HEK293 (cell line): Measurements from ENCODE around the gene TPRG1.

ENCODE experiments used
- CTCF ChIA-PET: fragments of 350-600 bp; formaldehyde crosslinking; extraction: SDS; loops from one replicate; lab custom pipeline; 2021; ENCODE audit warnings: antibody characterized with exemption; lab: Yijun Ruan, JAX
- POLR2A ChIA-PET: fragments of 300-600 bp; formaldehyde crosslinking; extraction: SDS; loops from one replicate; lab custom pipeline; 2020; ENCODE audit warnings: antibody characterized with exemption, inconsistent platforms; lab: Yijun Ruan, JAX
- H3K27ac ChIP-seq: fragments of 200-500 bp; sonication (Bioruptor generic); 2 replicates; pipeline ENCODE4 v1.5.1; 2014; ENCODE audit warnings: low read depth, low read length, control low read depth, inconsistent platforms; ENCODE audit errors: extremely low read depth
- H3K36me3 ChIP-seq, 2 experiments: fragments of 200-500 bp in 1 of 2; sonication (Bioruptor generic) in 1 of 2; 1 replicate in 1 of 2; 2 replicates in 1 of 2; pipeline ENCODE4 v1.5.1; 2014 to 2017; ENCODE audit warnings: inconsistent platforms in 2 of 2, low read length in 2 of 2; ENCODE audit not compliant: control insufficient read depth in 2 of 2, insufficient read depth in 1 of 2
- H3K4me1 ChIP-seq: fragments of 200-500 bp; sonication (Bioruptor generic); 2 replicates; pipeline ENCODE4 v1.5.1; 2014; ENCODE audit warnings: mild to moderate bottlenecking, low read length, inconsistent platforms; ENCODE audit not compliant: control insufficient read depth, insufficient read depth
- H3K4me3 ChIP-seq: 2 replicates; pipeline ENCODE4 v1.5.1; 2011; ENCODE audit warnings: low read depth, mild to moderate bottlenecking, control low read depth, low read length, moderate library complexity
- H3K9me3 ChIP-seq: fragments of 200-500 bp; sonication (Bioruptor generic); 2 replicates; pipeline ENCODE4 v1.5.1; 2014; ENCODE audit warnings: low read depth, low read length, inconsistent platforms; ENCODE audit not compliant: control insufficient read depth, insufficient read depth
- AEBP2 ChIP-seq: fragments of 450-650 bp; formaldehyde crosslinking; IDR thresholded peaks from 2 replicates; pipeline ENCODE4 v1.5.1; 2016; ENCODE audit warnings: missing biosample characterization, missing genetic modification characterization, borderline replicate concordance
- ATF2 ChIP-seq: fragments of 450-650 bp; formaldehyde crosslinking; IDR thresholded peaks from 2 replicates; pipeline ENCODE4 v1.5.1; 2016; ENCODE audit warnings: missing biosample characterization, missing genetic modification characterization, low read depth
- BCL6B ChIP-seq: fragments of 450-650 bp; formaldehyde crosslinking; IDR thresholded peaks from 2 replicates; pipeline ENCODE4 v1.5.1; 2017; ENCODE audit warnings: missing biosample characterization, missing genetic modification characterization
- GLI2 ChIP-seq: fragments of 450-650 bp; formaldehyde crosslinking; IDR thresholded peaks from 2 replicates; pipeline ENCODE4; 2017; ENCODE audit warnings: missing biosample characterization, missing genetic modification characterization, low read depth, borderline replicate concordance
- KLF16 ChIP-seq: fragments of 450-650 bp; formaldehyde crosslinking; IDR thresholded peaks from 2 replicates; pipeline ENCODE4 v1.5.1; 2017; ENCODE audit warnings: missing biosample characterization, missing genetic modification characterization
- PRDM6 ChIP-seq: fragments of 450-650 bp; formaldehyde crosslinking; IDR thresholded peaks from 2 replicates; pipeline ENCODE4 v1.5.1; 2017; ENCODE audit warnings: missing biosample characterization, missing genetic modification characterization
- REPIN1 ChIP-seq: fragments of 450-650 bp; formaldehyde crosslinking; IDR thresholded peaks from 2 replicates; pipeline ENCODE4 v1.5.1; 2017; ENCODE audit warnings: missing biosample characterization, missing genetic modification characterization, low read depth
- SP3 ChIP-seq: fragments of 450-650 bp; formaldehyde crosslinking; IDR thresholded peaks from 2 replicates; pipeline ENCODE4 v1.5.1; 2016; ENCODE audit warnings: missing biosample characterization, missing genetic modification characterization
- ZNF112 ChIP-seq: fragments of 450-650 bp; formaldehyde crosslinking; IDR thresholded peaks from 2 replicates; pipeline ENCODE4 v1.5.0; 2017; ENCODE audit warnings: missing biosample characterization, missing genetic modification characterization
- ZNF214 ChIP-seq: fragments of 450-650 bp; formaldehyde crosslinking; IDR thresholded peaks from 2 replicates; pipeline ENCODE4 v1.5.1; 2017; ENCODE audit warnings: missing biosample characterization, mild to moderate bottlenecking, missing genetic modification characterization, borderline replicate concordance
- ZNF26 ChIP-seq: fragments of 450-650 bp; formaldehyde crosslinking; IDR thresholded peaks from 2 replicates; pipeline ENCODE4 v1.5.1; 2016; ENCODE audit warnings: missing biosample characterization, missing genetic modification characterization
- ZNF280D ChIP-seq: fragments of 450-650 bp; formaldehyde crosslinking; IDR thresholded peaks from 2 replicates; pipeline ENCODE4 v1.5.1; 2016; ENCODE audit warnings: missing biosample characterization, missing genetic modification characterization
- ZNF354C ChIP-seq: fragments of 450-650 bp; formaldehyde crosslinking; IDR thresholded peaks from 2 replicates; pipeline ENCODE4 v1.5.1; 2016; ENCODE audit warnings: missing biosample characterization, missing genetic modification characterization, low read depth, borderline replicate concordance
- ZNF362 ChIP-seq: fragments of 450-650 bp; formaldehyde crosslinking; IDR thresholded peaks from 2 replicates; pipeline ENCODE4 v1.5.1; 2016; ENCODE audit warnings: missing biosample characterization, missing genetic modification characterization
- ZNF48 ChIP-seq: fragments of 450-650 bp; formaldehyde crosslinking; IDR thresholded peaks from 2 replicates; pipeline ENCODE4 v1.5.1; 2016; ENCODE audit warnings: missing biosample characterization, missing genetic modification characterization
- ZNF510 ChIP-seq: fragments of 450-650 bp; formaldehyde crosslinking; IDR thresholded peaks from 2 replicates; pipeline ENCODE4 v1.5.1; 2018; ENCODE audit warnings: mild to moderate bottlenecking, missing genetic modification characterization, missing biosample characterization; ENCODE audit not compliant: insufficient replicate concordance
- ZNF521 ChIP-seq: fragments of 450-650 bp; formaldehyde crosslinking; IDR thresholded peaks from 2 replicates; pipeline ENCODE4 v1.5.1; 2017; ENCODE audit warnings: missing biosample characterization, mild to moderate bottlenecking, missing genetic modification characterization
- ZNF670 ChIP-seq: fragments of 450-650 bp; formaldehyde crosslinking; IDR thresholded peaks from 2 replicates; pipeline ENCODE4 v1.5.1; 2016; ENCODE audit warnings: missing biosample characterization, missing genetic modification characterization, low read depth
- ZNF747 ChIP-seq: fragments of 450-650 bp; formaldehyde crosslinking; IDR thresholded peaks from 2 replicates; pipeline ENCODE4 v1.5.1; 2016; ENCODE audit warnings: missing biosample characterization, missing genetic modification characterization
- ZNF777 ChIP-seq: fragments of 450-650 bp; formaldehyde crosslinking; IDR thresholded peaks from 2 replicates; pipeline ENCODE4 v1.5.1; 2017; ENCODE audit warnings: missing biosample characterization, missing genetic modification characterization, borderline replicate concordance
- ZNF791 ChIP-seq: fragments of 450-650 bp; formaldehyde crosslinking; IDR thresholded peaks from 2 replicates; pipeline ENCODE4 v1.5.1; 2016; ENCODE audit warnings: missing biosample characterization, missing genetic modification characterization
- ZNF830 ChIP-seq: fragments of 450-650 bp; IDR thresholded peaks from 2 replicates; pipeline ENCODE4 v1.5.0; 2018; ENCODE audit warnings: missing biosample characterization, missing genetic modification characterization, low read depth, mild to moderate bottlenecking, moderate library complexity
- ZNF843 ChIP-seq: fragments of 450-650 bp; formaldehyde crosslinking; IDR thresholded peaks from 2 replicates; pipeline ENCODE4 v1.5.1; 2016; ENCODE audit warnings: missing biosample characterization, missing genetic modification characterization

TPRG1 gene

GRCh38 chr3:189320511-189320910, 148.7 kb downstream of the TPRG1 start:
- no peak overlapping the region for H3K4me3 ChIP-seq
- H3K36me3 ChIP-seq = no peaks in the 10 kb centered on the region
- no peaks in the 10 kb centered on the region for H3K9me3 ChIP-seq
- ChIA-PET CTCF (no interaction called here), POLR2A (no interaction called here)
- H3K27ac ChIP-seq = no peak overlapping the region
- TF ChIP-seq KLF16 (no peak), ZNF843 (tag by site-specific recombination) (no peak), ZNF354C (no peak), ZNF48 (tag by site-specific recombination) (no peak), SP3 (tag by site-specific recombination) (no peak), ZNF112 (no peak), ZNF830 (tag by site-specific recombination) (no peak), BCL6B (tag by site-specific recombination) (no peak), ZNF791 (tag by site-specific recombination) (no peak), ZNF521 (tag by site-specific recombination) (no peak), AEBP2 (tag by site-specific recombination) (no peak), PRDM6 (tag by site-specific recombination) (no peak), ZNF214 (tag by site-specific recombination) (no peak), ZNF362 (tag by site-specific recombination) (no peak)
- peaks cover 16% of the 10 kb centered on the region for H3K4me1 ChIP-seq

GRCh38 chr3:189322339-189322738, 150.6 kb downstream of the TPRG1 start:
- CTCF ChIA-PET = interaction anchor here (1.0 kb wide), 1 partner anchor 52 kb away, joined by 3 read pairs; no protein-coding TSS in a partner anchor
- Histone ChIP-seq H3K4me1 (peaks cover 16% of the 10 kb centered on the region), H3K27ac (no peak overlapping the region), H3K4me3 (no peak overlapping the region), H3K9me3 (no peaks in the 10 kb centered on the region), H3K36me3 (no peaks in the 10 kb centered on the region)
- POLR2A ChIA-PET = no interaction called here
- TF ChIP-seq ZNF777 (tag by site-specific recombination) (no peak), GLI2 (tag by site-specific recombination) (no peak), ZNF670 (tag by site-specific recombination) (no peak), REPIN1 (tag by site-specific recombination) (no peak), ZNF747 (no peak), ZNF510 (tag by site-specific recombination) (no peak), ZNF280D (tag by site-specific recombination) (no peak), ATF2 (tag by site-specific recombination) (no peak), ZNF26 (tag by site-specific recombination) (no peak)
